Erythroblast (primary cell): ENCODE measurements around the gene MAD2L1.

ENCODE experiments used
- GATA1 ChIP-seq: IDR thresholded peaks from 2 replicates; pipeline ENCODE4 v1.6.1; 2011; ENCODE audit warnings: low read depth, mild to moderate bottlenecking, control low read depth, low read length, moderate library complexity
- POLR2A ChIP-seq: IDR thresholded peaks from 2 replicates; pipeline ENCODE4 v1.6.1; 2011; ENCODE audit warnings: mild to moderate bottlenecking, low read length

GRCh38 chr4:120007191-120007871 is 59.3 kb downstream of the MAD2L1 start:
- TF ChIP-seq POLR2A, result no peak
- TF ChIP-seq GATA1, result no peak
